22Rv1 (cell line): ENCODE data around the gene DDI2.

ENCODE experiments used
- CTCF ChIP-seq: fragments of 450-650 bp; IDR thresholded peaks from 2 replicates; pipeline ENCODE4 v1.5.1; 2017; ENCODE audit warnings: mild to moderate bottlenecking
- ZFX ChIP-seq: fragments of 450-650 bp; IDR thresholded peaks from 2 replicates; pipeline ENCODE4 v1.6.1; 2017; ENCODE audit warnings: antibody characterized with exemption, borderline replicate concordance

DNA sequence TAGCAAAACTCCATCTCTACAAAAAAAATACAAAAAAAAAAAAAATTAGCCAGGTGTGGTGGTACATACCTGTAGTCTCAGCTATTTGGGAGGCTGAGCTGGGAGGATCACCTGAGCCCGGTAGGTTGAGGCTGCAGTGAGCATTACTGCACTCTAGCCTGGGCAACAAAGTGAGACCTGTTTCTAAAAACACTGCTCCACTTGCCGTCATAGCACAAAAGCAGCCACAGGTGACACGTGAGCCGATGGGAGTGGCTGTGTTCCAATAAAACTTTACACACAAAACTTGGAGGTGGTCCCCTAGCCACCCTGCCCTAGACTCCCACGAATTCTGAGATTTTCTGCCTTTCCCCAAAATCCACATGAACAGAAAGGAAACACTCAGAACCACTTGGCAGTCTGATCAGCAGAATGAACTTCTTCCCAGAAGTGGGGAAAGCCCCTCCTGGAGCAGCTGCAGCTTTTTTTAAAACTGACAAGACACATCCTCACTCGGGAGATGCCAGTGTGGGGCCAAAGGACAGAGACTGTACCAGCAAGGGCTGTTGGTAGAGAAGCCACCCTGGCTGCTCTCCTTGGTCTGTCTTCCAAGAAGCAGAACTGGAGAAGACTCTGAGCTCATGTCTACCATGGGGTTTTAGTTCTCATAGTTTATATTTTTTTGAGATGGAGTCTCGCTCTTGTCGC, 90.1 kb downstream of the DDI2 start:
- TF ChIP-seq CTCF (no peak), ZFX (no peak)
